A673 (cell line): ENCODE measurements around the gene SLIT3. TPM values are rescaled to one million over a fixed set of nuclear protein-coding genes. Genes with fewer than 3 reads are reported as not detected.

ENCODE experiments used
- BruUV-seq: library from RNA; stranded (reverse); fragments of 400-500 nt; replicated peaks from 2 replicates; lab custom pipeline; 2021; lab: Mats Ljungman, UMichigan
- CTCF ChIA-PET: fragments of 300-600 bp; sonication (Branson Sonifier 250); formaldehyde crosslinking; loops from one replicate; lab custom pipeline; 2022; ENCODE audit warnings: antibody characterized with exemption; lab: Charles Lee
- POLR2A ChIA-PET: fragments of 300-600 bp; sonication (Branson Sonifier 250); formaldehyde crosslinking; loops from one replicate; lab custom pipeline; 2022; ENCODE audit warnings: antibody characterized with exemption; ENCODE audit not compliant: low non-redundant PET; lab: Charles Lee
- DNase-seq: peaks from one replicate; pipeline ENCODE4 v3.0.0-alpha.2; 2015; ENCODE audit warnings: low spot score
- H3K27ac ChIP-seq: fragments of 200-600 bp; sonication (generic); 2 replicates; pipeline ENCODE4 v1.5.1; 2016; ENCODE audit warnings: mixed run types, low read depth, mild to moderate bottlenecking, mixed read lengths, antibody characterized with exemption, low read length; ENCODE audit not compliant: poor library complexity, severe bottlenecking
- H3K27me3 ChIP-seq: fragments of 200-600 bp; sonication (generic); replicated peaks from 2 replicates; pipeline ENCODE4 v1.6.1; 2017; ENCODE audit warnings: mixed run types, low read depth, mild to moderate bottlenecking, mixed read lengths, antibody characterized with exemption, low read length; ENCODE audit not compliant: insufficient read depth, poor library complexity
- H3K36me3 ChIP-seq: fragments of 200-600 bp; sonication (generic); 2 replicates; pipeline ENCODE4 v1.6.1; 2016; ENCODE audit warnings: mixed run types, mild to moderate bottlenecking, mixed read lengths, antibody characterized with exemption, low read length; ENCODE audit not compliant: insufficient read depth, poor library complexity, severe bottlenecking
- H3K4me1 ChIP-seq: fragments of 200-600 bp; sonication (generic); 2 replicates; pipeline ENCODE4 v1.6.1; 2017; ENCODE audit warnings: mixed run types, mild to moderate bottlenecking, mixed read lengths, antibody characterized with exemption, low read length; ENCODE audit not compliant: insufficient read depth, poor library complexity, severe bottlenecking
- H3K4me3 ChIP-seq: fragments of 200-600 bp; sonication (generic); 2 replicates; pipeline ENCODE4 v1.5.1; 2016; ENCODE audit warnings: low read depth, mixed run types, mild to moderate bottlenecking, mixed read lengths, low read length; ENCODE audit not compliant: poor library complexity, severe bottlenecking
- H3K9me3 ChIP-seq: fragments of 200-600 bp; sonication (generic); 2 replicates; pipeline ENCODE4 v1.6.1; 2016; ENCODE audit warnings: mixed run types, low read depth, mild to moderate bottlenecking, mixed read lengths, antibody characterized with exemption, low read length; ENCODE audit not compliant: poor library complexity, severe bottlenecking
- CTCF ChIP-seq: fragments of 300-800, 200-600 bp; sonication (generic); conservative IDR thresholded peaks from 2 replicates; pipeline ENCODE4 v1.5.1; 2017; ENCODE audit warnings: low read depth, mild to moderate bottlenecking, antibody characterized with exemption, low read length, moderate library complexity, mixed read lengths
- EZH2 ChIP-seq: fragments of 200-600 bp; sonication (generic); IDR thresholded peaks from 2 replicates; pipeline ENCODE4 v1.6.1; 2017; ENCODE audit warnings: borderline replicate concordance, low read depth, mild to moderate bottlenecking, mixed read lengths, antibody characterized with exemption, low read length; ENCODE audit not compliant: poor library complexity, severe bottlenecking
- intact Hi-C: fragments of 100-400 bp; cut with micrococcal nuclease; formaldehyde crosslinking; loops from one replicate; pipeline ENCODE4 v1.10.0; 2022; ENCODE audit not compliant: unreplicated experiment
- total RNA-seq: library from RNA; stranded (reverse); gene quantifications from 2 replicates; pipeline ENCODE4 v1.2.3, GENCODE V29; 2021

SLIT3 gene
- total RNA-seq, 1 experiment from 2014 or later: not detected

DNA sequence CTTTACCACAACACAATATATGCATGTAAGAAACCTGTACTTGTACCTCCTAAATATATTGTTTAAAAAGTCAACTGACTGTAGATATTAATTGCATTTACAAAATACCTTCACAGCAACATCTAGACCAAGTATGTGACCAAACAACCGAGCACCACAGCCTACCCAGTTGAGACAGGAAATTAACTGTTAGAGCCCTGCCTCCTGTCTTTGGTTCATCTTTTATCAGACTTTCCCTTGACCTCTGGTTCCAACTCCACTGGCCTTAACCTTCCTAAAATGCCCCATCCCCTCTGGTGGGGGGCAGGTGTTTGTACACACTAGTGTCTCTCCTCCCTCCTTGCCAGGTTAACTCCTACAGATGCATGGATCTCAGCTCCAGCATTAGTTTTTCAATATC, 566.8 kb downstream of the SLIT3 start:
- CTCF ChIA-PET: no interaction called here

DNA sequence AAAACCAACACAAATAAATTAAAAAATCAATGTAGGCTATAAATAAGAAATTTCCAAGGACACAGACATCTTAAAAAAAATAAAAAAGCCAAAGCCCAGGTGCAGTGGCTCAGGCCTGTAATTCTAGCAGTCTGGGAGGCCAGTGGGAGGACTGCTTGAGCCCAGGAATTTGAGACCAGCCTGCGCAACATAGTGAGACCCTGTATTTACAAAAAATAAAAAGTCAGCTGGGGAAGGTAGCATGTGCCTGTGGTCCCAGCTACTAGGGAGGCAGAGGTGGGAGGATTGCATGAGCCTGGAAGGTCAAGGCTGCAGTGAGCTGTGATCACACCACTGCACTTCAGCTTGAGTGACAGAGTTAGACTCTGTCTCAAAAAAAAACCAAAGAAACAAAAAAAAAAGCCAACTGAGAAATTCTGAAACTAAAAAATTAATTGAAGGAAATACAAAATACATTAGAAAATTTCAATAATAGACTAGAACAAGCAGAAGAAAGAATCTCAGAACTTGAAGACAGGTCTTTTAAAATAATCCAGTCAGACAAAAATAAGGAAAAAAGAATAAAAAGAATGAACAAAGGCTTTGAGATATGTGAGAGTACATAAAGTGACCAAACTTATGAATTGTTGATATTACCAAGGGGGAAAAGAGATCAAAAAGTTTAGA, 572.3 kb downstream of the SLIT3 start:
- no peak overlapping the region for H3K4me3 ChIP-seq
- TF ChIP-seq EZH2: no peak
- no peak for TF ChIP-seq CTCF
- CTCF ChIA-PET: no interaction called here
- no peaks in the 10 kb centered on the region for H3K36me3 ChIP-seq
- intact Hi-C loops: no loop called here
- no TSS peak for BruUV-seq
- no peak overlapping the region for H3K27ac ChIP-seq
- peaks cover 51% of the 10 kb centered on the region for H3K27me3 ChIP-seq
- POLR2A ChIA-PET: no interaction called here
- peaks cover 8% of the 10 kb centered on the region for H3K9me3 ChIP-seq
- DNase-seq: no peak
- H3K4me1 ChIP-seq: no peaks in the 10 kb centered on the region

More for the DNA sequence above, 566.8 kb downstream of the SLIT3 start:
- peaks cover 52% of the 10 kb centered on the region for H3K27me3 ChIP-seq
- H3K36me3 ChIP-seq: no peaks in the 10 kb centered on the region
- no peaks in the 10 kb centered on the region for H3K4me1 ChIP-seq
- peaks cover 6% of the 10 kb centered on the region for H3K9me3 ChIP-seq
- DNase-seq: no peak
- H3K27ac ChIP-seq: no peak overlapping the region
- POLR2A ChIA-PET: no interaction called here
- intact Hi-C loops: no loop called here
- BruUV-seq: no TSS peak
- TF ChIP-seq EZH2 (no peak), CTCF (no peak)
- H3K4me3 ChIP-seq: no peak overlapping the region

- intact Hi-C loops: no loop called here
- no peak overlapping the region for H3K4me3 ChIP-seq
- ChIA-PET CTCF (no interaction called here), POLR2A (no interaction called here)
- BruUV-seq: no TSS peak
- H3K27ac ChIP-seq: no peak overlapping the region
- H3K4me1 ChIP-seq: no peaks in the 10 kb centered on the region
- DNase-seq: no peak
- no peak for TF ChIP-seq CTCF
- TF ChIP-seq EZH2: no peak
- no peaks in the 10 kb centered on the region for H3K36me3 ChIP-seq
- peaks cover 8% of the 10 kb centered on the region for H3K9me3 ChIP-seq
- H3K27me3 ChIP-seq: peaks cover 52% of the 10 kb centered on the region
These were observed 573.4 kb downstream of the SLIT3 start for GRCh38 chr5:168727547-168727946.
